ENCODE measurements around the gene NBEAL1.
"Not testable (repeated sequence)": the region's sequence is repeated elsewhere in the genome, so short reads cannot be mapped to it uniquely, and the experiment has no call there.

The NBEAL1 gene

GRCh38 chr2:203038586-203038985 lies 23.9 kb downstream of the NBEAL1 start:
- DNase-seq (ENCODE audit: low read depth, low spot score) = no peak

DNA sequence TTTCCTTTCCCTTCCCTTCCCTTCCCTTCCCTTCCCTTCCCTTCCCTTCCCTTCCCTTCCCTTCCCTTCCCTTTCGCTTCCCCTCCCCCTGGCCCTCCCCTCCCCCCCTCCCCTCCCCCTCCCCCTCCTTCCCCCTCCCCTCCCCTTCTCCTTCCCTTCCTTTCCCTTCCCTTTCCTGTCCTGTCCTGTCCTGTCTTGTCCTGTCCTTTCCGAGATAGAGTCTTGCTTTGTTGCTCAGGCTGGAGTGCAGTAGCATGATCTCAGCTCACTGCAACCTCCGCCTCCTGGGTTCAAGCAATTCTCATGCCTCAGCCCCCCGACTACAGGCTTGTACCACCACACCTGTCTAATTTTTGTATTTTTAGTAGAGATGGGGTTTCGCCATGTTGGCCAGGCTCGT lies 24.5 kb downstream of the NBEAL1 start:
- DNase-seq (ENCODE audit: low read depth, low spot score) = not testable (repeated sequence)

- no peak for DNase-seq (ENCODE audit: low read depth, low spot score)
Measured at GRCh38 chr2:203040966-203041521, 26.4 kb downstream of the NBEAL1 start.

DNA sequence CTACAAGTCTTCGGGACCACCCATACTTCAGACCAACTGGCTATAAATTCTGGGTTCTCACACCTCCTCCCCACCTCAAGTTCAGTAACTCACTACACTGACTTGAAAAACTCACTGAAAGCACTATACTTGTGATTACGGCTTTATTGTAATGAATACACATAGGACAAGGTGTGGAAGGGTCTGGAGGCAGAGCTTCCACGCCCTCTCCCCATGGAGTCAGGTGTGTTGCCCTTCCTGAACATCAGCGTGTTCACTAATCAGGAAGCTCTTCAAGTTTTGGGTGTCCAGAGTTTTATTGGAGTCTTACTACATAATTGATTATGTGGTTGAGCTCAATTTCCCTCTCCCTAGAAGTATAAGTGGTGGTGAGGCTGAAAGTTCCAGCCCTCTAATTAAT lies 27.5 kb downstream of the NBEAL1 start:
- DNase-seq (ENCODE audit: low read depth, low spot score) = no peak

- DNase-seq (ENCODE audit: low read depth, low spot score) = no peak
Measured at GRCh38 chr2:203043226-203043625, 28.6 kb downstream of the NBEAL1 start.

GRCh38 chr2:203045867-203046266 lies 31.2 kb downstream of the NBEAL1 start:
- no peak for DNase-seq (ENCODE audit: low read depth, low spot score)

DNA sequence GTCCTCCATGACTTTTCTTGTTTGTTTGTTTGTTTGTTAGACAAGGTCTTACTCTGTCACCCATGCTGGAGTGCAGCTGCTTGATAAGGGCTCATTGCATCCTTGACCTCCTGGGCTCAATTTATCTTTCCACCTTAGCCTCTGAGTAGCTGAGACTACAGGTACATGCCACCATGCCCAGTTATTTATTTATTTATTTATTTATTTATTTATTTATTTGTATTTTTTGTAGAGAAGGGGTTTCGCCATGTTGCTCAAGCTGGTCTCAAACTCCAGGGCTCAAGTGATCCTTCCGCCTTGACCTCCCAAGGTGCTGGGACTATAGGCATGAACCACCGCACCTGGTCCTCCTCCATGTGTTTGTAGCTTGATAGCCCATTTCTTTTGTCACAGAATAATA lies 37.9 kb downstream of the NBEAL1 start:
- no peak for DNase-seq (ENCODE audit: low read depth, low spot score)

DNA sequence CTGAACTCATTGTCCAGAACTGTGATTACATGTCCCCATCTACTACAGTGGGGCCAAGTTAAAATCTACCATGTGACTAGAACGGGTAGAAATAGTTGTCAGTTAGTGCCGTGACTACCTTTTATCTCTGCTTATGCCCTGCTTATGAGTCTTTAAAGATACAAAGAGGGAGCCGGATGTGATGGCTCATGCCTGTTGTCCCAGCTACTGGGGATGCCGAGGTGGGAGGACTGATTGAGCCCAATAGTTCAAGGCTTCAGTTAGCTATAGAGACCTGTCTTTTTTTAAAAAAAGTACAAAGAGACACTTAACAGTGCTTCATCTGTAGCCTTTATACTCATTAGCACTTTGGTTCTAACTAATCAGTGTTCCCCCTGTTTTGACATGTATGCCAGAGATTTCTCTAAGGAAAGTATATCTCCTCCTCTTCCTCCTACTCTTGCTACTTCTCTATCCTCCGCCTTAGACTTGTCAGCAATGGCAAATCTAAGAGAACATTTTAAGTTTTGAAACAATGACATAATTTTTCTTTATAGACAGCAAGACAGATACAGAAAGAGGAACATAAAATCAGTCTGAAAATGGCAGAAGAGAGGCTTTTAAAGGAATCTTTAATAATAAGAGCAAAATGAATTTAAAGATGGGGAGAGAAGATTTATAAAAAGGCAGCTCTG lies 45.0 kb downstream of the NBEAL1 start:
- no peak for DNase-seq (ENCODE audit: low read depth, low spot score)

DNA sequence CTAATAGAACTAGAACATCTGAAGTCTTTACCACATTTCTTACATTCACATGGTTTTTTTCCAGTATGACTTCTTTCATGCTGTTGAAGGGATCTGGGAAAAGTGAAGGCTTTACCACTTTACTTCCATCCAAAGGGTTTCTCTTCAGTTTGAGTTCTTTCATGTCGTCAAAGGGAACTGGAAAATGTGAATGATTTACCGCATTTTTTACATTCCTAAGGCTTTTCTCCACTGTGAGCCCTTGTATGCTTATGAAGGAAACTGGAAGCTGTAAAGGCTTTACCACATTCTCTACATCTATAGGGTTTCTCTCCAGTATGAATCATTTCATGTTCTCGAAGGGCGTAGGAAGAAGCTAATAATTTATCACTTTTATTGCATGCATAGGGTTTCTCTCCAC lies 46.7 kb downstream of the NBEAL1 start:
- DNase-seq (ENCODE audit: low read depth, low spot score) = no peak

DNA sequence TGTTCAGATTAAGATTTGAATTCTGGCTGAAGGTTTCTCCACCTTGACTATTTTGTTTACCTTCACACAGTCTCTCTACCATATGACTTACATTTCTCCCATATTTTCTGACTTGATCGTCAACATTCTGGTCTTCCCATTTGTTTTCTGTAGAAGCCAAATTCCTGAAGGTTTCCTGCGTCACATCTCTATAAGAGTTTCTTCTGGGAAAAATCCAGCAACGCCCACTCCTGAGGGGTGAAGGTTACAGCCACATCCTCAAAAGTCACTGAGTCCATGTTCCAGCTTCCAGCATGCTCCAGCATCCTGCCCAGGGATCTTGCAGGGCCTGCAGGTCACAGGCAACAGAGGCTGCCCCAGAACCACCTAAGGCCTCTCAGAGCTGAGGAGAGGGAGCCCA lies 47.5 kb downstream of the NBEAL1 start:
- no peak for DNase-seq (ENCODE audit: low read depth, low spot score)

- not testable (repeated sequence) for DNase-seq (ENCODE audit: low read depth, low spot score)
Measured at GRCh38 chr2:203066519-203067091, 51.9 kb downstream of the NBEAL1 start.

- no peak for DNase-seq (ENCODE audit: low read depth, low spot score)
Measured at GRCh38 chr2:203070701-203071100, 56.0 kb downstream of the NBEAL1 start.

- no peak for DNase-seq (ENCODE audit: low read depth, low spot score)
Measured at GRCh38 chr2:203071148-203071547, 56.5 kb downstream of the NBEAL1 start.

DNA sequence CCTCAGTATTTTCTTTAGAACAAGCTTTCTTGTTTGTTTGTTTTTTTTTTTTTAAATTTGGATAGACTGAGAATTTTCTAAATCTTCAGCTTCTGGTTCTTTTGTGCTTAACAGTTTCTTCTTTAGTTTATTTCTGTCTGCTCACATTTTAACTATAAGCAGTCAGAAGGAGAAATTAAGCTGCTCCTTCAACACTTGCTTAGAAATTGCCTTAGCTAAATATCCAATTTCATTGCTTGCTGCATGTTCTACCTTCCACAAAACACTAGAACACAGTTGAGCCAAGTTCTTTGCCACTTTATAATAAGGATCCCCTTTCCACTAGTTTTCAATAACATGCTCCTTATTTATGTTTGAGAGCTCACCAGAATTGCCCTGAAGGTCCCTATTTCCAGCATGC lies 57.7 kb downstream of the NBEAL1 start:
- no peak for DNase-seq (ENCODE audit: low read depth, low spot score)

- DNase-seq (ENCODE audit: low read depth, low spot score) = no peak
Measured at GRCh38 chr2:203077451-203077850, 62.8 kb downstream of the NBEAL1 start.

DNA sequence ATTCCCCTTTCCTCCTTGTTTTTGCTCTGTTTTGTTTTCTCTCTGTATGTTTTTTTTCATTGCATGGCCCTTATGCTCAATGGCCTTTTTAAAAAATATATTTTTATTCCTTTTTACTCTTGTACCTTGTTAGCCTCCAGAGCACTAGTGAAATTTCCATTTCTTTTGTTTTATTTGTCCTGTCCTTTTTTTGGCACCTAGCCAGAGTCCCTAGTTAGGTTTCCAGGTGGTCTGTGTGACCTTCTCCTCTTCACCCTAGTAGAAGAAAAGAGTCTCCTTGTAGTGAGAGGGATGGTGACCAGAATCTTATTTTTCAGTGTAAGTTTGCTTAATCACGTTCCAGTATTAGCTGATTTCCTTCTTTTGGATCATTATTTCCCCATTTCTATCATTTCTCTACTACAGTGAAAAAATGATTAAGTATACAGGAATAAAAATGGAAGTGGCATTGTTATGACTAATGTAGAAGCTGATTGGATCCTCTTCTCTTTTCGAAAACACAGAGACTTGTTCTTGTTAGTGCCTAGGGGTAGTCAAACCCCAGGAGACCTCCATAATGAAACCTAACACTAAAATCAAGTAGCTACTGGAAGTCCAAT lies 65.9 kb downstream of the NBEAL1 start:
- no peak for DNase-seq (ENCODE audit: low read depth, low spot score)

GRCh38 chr2:203083328-203083727 lies 68.7 kb downstream of the NBEAL1 start:
- DNase-seq (ENCODE audit: low read depth, low spot score) = no peak

GRCh38 chr2:203086381-203086780 lies 71.7 kb downstream of the NBEAL1 start:
- not testable (repeated sequence) for DNase-seq (ENCODE audit: low read depth, low spot score)

DNA sequence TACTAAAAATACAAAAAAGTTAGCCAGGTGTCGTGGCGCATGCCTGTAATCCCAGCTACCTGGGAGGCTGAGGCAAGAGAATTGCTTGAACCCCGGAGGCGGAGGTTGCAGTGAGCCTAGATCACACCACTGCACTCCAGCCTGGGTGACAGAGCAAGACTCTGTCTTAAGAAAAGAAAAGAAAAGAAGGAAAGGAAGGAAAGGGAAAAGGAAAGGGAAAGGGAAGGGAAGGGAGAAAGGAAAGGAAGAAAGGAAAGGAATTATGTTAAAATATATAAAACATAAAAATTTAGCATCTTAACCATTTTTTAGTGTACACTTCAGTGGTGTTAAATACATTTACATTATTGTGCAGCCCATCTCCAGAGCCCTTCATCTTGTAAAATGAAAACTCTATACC lies 76.0 kb downstream of the NBEAL1 start:
- not testable (repeated sequence) for DNase-seq (ENCODE audit: low read depth, low spot score)

DNA sequence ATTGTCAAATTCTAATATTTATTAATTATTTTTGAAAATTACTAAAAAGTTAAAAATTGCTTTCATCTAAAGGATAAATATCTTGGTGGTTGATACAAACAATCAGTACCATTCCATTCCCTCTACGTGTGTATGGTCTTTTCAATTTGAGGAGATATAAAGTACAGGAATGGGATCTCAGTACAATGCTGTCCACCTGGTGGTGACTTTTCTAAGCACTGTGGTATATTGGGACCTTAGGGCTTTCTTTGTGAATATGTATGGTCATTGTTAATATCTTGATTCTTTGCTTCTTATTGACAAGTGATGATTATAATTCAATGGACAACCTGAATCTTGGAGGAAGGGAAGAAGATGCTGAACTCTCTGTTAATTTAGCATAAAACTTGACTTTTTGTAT lies 83.1 kb downstream of the NBEAL1 start:
- DNase-seq (ENCODE audit: low read depth, low spot score) = no peak

DNA sequence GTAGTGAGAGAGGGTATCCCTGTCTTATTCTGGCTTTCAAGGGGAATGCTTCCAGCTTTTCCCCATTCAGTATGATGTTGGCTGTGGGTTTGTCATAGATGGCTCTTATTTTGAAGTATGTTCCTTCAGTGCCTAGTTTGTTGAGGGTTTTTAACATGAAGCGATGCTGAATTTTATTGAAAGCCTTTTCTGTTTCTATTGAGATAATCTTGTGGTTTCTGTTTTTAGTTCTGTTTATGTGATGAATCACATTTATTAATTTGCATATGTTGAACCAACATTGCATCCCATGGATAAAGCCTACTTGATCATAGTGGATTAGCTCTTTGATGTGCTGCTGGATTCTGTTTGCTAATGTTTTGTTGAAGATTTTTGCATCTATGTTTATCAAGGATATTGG lies 87.7 kb downstream of the NBEAL1 start:
- not testable (repeated sequence) for DNase-seq (ENCODE audit: low read depth, low spot score)

GRCh38 chr2:203104273-203104672 lies 89.6 kb downstream of the NBEAL1 start:
- DNase-seq (ENCODE audit: low read depth, low spot score) = no peak

GRCh38 chr2:203105996-203106395 lies 91.3 kb downstream of the NBEAL1 start:
- no peak for DNase-seq (ENCODE audit: low read depth, low spot score)
